Ovary (tissue), 3 donors: ENCODE measurements around the gene ULBP3.
"Not testable (repeated sequence)": the region's sequence is repeated elsewhere in the genome, so short reads cannot be mapped to it uniquely, and the experiment has no call there.

Experiments
- EP300 ChIP-seq: sonication (generic); formaldehyde crosslinking; IDR thresholded peaks from one replicate; pipeline ENCODE4 v1.6.1; 2017; ENCODE audit warnings: antibody characterized with exemption
- POLR2A ChIP-seq: fragments of 450-650 bp; IDR thresholded peaks from one replicate; pipeline ENCODE4 v1.6.1; 2017; ENCODE audit warnings: antibody characterized with exemption, mild to moderate bottlenecking, moderate library complexity
- TF ChIP-seq, protein P1 (sequence below), 3 donors: fragments of 450-650 bp in 2 of 3; fragments of 200-600 bp in 1 of 3; IDR thresholded peaks; one replicate each; pipeline versions ENCODE4 v1.5.1 to v1.8.0; 2016 to 2022; ENCODE audit warnings: antibody characterized with exemption in 3 of 3, mild to moderate bottlenecking in 1 of 3
- donor health status: DM: no; HTN: no; CAD: no.

DNA sequence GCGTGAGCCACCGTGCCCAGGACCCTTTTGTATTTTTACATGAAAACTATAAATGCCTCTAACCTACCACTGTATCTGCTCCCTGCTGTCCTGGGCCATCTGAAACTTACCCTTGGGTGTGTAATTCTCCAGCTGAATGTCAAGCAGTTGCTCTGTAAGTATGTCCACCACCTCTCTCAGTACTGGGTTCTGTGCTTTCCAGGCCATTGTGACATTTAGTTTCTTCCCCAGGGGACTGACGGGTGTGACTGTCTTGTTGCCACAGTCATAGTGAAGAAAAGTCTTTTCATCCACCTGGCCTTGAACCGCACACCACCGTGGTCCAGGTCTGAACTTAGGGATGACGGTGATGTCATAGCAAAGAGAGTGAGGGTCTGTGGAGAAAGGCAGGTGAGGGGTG, 47.1 kb downstream of the ULBP3 start:
- TF ChIP-seq, protein P1, sequence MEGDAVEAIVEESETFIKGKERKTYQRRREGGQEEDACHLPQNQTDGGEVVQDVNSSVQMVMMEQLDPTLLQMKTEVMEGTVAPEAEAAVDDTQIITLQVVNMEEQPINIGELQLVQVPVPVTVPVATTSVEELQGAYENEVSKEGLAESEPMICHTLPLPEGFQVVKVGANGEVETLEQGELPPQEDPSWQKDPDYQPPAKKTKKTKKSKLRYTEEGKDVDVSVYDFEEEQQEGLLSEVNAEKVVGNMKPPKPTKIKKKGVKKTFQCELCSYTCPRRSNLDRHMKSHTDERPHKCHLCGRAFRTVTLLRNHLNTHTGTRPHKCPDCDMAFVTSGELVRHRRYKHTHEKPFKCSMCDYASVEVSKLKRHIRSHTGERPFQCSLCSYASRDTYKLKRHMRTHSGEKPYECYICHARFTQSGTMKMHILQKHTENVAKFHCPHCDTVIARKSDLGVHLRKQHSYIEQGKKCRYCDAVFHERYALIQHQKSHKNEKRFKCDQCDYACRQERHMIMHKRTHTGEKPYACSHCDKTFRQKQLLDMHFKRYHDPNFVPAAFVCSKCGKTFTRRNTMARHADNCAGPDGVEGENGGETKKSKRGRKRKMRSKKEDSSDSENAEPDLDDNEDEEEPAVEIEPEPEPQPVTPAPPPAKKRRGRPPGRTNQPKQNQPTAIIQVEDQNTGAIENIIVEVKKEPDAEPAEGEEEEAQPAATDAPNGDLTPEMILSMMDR (IDR thresholded peaks at IDR 0.05) = not testable (repeated sequence)
- not testable (repeated sequence) for TF ChIP-seq POLR2A, EP300
